HG03064 (cell line): Measurements from ENCODE around the gene MICAL2.

Source experiments
- ATAC-seq: cut with Tn5 transposase; IDR thresholded peaks from one replicate; pipeline ENCODE4 v1.9.1; 2021; ENCODE audit warnings: low read depth; ENCODE audit not compliant: unreplicated experiment

MICAL2 gene

DNA sequence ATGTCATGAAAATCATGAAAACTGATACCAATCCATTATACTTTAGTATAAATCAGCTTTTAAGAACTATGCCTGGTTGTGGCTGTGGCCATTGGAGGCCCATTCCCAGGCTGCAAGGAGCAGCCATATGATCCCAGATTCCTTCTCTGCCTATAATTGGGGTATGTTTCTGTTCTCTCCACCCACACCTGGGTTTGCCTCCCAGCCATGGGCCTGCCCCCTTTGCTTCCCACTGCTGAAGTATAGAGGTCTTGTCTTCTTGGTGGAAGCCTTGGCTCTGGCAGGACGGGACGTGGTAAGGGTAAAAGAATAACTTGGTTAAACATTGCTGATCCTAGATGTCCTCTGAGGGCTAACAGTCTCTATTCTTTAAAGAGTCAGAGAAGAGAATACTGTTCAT lies 2.4 kb downstream of the MICAL2 start:
- no peak for ATAC-seq

DNA sequence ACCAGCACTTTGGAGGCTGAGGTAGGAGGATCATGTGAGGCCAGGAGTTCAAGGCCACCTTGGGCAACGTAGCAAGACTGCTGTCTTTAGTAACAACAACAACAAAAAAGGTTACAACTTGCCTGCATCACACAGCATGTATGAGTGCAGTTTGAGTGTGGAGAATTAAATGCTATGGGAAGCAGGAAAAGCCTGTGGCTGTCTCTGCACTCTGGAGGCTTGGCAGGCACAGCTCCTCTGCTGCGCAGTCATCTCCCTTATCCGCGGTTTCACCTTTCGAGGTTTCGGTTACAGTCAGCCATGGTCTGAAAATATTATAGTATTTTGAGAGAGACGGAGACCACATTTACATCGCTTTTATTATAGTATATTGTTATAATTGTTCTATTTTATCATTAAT lies 2.9 kb downstream of the MICAL2 start:
- no peak for ATAC-seq

DNA sequence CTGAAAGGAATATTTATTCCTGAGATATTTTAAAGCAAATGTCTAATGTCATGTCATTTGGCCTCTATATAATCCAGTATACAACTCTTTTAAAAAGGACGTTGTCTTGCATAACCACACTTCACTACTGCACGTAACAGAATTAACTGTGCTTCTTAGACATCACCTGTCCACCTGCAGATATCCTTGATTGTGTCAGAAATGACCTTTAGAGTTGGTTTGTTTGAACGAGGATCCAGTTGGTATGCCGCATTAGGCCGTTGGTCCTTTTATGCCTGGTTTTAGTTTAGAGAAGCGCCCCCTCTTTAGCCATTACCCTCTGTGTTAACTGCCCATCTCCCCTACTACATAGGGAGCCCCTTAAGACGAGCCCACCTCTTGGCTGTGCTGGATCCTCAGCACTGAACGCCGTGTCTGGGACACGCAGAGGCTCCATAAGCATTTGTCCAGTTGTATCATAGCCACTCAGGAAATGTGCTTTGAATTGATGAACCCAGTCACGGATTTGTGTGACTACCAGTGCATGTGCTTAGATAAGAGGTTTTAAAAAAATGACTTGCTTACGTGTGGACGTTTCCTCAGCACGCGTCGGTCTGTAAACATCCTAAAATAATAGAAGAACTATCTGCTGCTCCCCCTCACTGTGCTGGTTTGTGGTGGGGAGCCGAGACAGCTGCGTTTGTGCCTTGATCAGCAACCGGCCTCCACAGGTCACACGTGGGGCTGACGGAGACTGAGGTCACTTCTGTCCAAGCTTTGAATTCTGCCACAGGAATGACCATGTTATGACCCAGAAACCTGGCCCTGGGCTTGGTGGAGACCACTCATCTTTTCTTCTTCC lies 4.0 kb downstream of the MICAL2 start:
- no peak for ATAC-seq

DNA sequence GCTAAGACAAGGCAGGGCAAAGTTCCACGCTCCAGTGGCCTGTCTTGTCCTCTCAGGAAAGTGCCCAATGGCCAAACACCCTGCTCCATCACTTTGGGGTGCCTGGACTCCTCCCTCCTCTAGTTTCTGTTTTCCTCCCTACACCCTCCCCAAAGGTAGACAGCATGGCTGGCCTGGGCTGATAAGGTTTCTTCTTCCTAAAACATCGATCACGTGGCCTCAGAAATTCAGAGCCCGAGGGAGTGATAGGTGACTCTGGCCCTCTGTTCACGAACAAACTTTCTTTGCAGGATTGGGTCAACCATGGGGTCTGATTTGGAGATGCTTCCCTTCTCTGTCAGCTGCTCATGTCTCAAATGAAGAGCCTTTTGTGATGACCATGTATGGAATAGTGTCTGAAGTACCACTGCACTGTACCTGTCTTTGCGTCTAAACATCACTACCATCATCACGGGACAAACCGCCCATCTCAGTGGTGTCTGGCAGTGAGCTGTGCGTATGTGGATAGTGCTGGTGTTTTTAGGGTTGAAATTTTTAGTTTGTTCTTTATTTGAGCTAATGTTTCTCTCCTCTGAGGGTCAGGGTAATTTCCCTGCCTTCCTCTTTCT lies 6.1 kb downstream of the MICAL2 start:
- ATAC-seq = no peak

GRCh38 chr11:12117200-12117599 lies 6.8 kb downstream of the MICAL2 start:
- ATAC-seq = no peak

DNA sequence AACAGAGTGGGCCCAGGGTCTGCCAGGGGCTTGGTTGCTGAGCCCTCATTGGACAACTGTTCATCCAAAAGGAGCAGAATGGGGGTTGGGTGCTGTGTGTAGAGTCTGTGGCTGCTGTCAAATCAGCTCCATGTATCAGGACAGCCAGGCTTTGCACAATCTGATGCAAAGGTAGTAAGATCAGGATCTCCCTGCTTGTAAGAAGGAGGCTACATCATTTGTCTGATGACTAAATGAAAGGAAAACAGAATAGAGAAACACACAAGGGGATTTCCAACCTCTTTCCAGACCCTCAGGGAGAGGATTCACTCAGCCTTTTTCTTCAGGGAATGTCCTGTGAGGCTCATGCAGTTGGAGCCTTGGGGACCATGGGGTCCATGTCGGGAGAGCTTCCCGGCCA lies 7.2 kb downstream of the MICAL2 start:
- ATAC-seq = no peak

GRCh38 chr11:12118949-12119348 lies 8.6 kb downstream of the MICAL2 start:
- no peak for ATAC-seq

DNA sequence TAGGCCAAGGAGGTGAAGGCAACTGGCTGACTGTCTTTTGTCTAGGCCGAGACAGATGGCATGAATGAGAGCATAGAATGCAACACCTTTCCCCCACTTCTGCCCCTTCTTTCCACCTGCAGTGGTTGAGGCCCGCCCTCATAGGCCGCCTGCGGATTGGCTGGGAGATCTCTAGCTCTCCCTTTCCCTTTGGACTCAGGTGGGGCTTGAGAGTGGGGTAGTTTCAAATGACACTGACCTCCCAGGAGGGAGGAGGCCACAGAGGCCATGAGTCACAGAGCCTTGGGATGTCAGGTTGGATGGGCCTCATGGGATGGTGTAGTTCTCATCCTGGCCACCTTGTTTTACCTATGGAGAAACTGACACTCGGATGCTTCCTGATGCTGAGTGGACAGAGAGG lies 9.1 kb downstream of the MICAL2 start:
- ATAC-seq = no peak

DNA sequence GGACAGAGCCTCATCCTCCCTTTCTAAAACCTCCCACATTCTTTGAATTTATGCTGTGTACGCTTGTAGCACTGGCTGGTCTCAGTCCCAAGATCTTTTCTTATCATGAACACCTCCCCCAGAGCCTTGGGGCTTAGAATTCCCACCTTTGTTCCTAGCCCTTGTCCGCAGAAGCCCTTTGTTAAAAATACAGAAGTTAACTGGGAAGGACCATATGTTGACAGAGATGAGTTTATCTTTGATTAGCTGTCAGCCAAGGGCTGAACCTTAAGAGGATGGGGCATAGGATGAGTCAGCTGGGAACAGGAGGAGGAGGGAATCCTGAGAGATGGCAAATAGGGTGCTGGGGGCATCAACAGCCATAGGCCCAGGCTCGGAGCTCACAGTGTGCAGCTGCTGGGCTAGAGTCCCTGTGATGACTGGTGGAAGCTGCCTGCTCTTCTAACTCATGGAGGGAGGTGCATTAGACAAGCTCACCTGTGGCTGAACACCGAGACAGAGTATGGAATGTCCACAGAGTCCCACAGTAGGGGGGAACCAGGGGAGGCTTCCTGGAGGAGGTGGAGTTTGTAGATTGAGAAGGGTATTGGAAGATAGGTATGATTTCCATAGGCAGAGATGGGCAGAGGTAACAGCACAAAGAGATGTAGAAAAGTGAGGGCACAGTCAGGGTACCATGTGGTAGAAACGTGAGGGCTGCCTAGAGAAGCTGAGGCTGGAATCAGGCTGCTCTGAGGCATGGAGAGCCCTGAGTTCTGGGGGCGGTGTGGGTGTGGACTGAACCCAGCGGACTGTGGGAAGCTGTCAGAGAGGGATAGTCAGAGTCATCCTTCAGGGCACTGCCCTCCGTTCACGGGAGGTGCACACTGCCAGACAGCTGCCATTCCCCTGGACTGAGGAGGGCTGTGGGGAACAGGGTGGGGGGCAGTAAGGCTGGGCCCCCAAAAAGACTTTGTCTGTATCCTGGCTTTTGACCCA lies 9.9 kb downstream of the MICAL2 start:
- ATAC-seq = no peak

DNA sequence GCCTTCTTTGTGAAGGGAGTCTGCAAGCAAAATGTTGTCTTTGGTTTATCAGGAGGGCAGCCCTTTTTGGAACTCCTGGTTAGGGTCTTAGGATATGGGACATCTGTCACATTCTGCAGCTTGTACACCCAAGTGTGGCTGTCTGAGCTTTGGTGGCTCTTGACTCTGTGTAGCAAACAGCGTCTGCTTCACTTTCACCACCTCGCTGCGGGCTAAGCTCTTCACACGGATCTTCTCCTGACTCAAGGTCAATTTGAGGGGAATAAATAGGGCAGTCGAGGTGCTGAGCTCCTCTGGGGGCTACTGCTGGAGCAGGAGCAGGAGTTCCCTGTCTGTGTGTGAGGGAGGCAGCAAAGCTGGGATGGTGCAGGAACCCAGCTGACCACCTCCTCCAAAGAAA lies 10.6 kb downstream of the MICAL2 start:
- no peak for ATAC-seq

- no peak for ATAC-seq
These were observed 11.1 kb downstream of the MICAL2 start for GRCh38 chr11:12121517-12121916.

DNA sequence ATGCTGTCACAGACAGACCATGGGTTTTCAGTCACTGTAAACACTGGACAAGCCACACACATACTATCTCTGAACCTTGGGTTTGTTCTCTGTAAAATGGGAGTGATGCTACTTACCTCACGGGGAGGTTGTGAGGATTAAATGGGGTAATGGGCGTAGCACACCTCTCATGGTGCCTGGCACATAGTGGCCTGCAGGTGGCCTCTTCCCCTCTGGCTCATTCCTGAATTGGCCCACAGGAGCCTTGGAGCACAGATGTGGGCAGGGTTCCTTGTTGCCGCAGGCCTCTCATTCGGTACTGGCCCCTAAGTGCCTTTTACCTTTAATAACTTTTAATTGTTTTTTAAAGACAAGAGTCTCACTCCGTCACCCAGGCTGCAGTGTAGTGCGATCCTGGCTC lies 11.7 kb downstream of the MICAL2 start:
- ATAC-seq = no peak

DNA sequence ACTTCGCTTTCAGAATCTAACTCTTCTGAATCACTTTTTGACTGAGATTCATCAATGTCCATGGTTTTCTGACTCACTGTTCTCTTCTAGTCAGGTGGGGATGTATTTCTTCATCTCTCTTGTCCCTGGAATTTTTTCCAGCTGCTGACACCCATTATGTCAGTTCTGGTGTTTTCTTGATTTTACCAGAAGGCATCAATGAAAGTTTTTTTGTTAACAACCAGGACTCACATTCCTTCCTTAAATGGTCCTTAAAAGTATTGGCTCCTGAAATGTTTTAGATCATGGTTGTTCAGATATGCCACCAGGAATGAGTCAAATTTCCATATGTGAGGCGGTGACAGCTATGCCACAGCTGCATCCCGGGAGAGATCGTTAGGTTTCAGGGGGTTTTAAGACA lies 12.9 kb downstream of the MICAL2 start:
- no peak for ATAC-seq

GRCh38 chr11:12123799-12124198 lies 13.4 kb downstream of the MICAL2 start:
- ATAC-seq = no peak

DNA sequence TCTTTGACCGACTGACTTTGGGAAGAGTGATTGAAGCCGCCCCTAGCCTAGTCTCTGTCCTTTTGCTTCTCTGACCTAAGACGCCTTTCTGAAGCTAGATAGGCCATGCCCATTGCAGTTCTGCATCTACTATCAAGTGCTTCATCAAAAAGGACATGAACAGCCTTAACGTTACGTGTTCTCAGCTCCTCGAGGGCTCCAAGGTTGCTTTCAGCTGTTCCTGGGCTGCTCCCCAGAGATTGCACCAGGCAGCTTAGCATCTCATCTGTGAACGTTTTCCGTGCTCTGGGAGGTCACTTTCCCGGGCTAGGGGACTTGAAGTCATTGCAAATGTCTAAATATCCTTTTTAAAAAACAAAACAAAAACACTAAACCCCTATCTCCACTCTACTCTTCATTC lies 13.9 kb downstream of the MICAL2 start:
- ATAC-seq = no peak

GRCh38 chr11:12125609-12126149 lies 15.3 kb downstream of the MICAL2 start:
- ATAC-seq = no peak

- ATAC-seq = no peak
These were observed 16.1 kb downstream of the MICAL2 start for GRCh38 chr11:12126344-12127019.

GRCh38 chr11:12127206-12127898 lies 17.0 kb downstream of the MICAL2 start:
- no peak for ATAC-seq

- no peak for ATAC-seq
These were observed 17.9 kb downstream of the MICAL2 start for GRCh38 chr11:12128301-12128751.

DNA sequence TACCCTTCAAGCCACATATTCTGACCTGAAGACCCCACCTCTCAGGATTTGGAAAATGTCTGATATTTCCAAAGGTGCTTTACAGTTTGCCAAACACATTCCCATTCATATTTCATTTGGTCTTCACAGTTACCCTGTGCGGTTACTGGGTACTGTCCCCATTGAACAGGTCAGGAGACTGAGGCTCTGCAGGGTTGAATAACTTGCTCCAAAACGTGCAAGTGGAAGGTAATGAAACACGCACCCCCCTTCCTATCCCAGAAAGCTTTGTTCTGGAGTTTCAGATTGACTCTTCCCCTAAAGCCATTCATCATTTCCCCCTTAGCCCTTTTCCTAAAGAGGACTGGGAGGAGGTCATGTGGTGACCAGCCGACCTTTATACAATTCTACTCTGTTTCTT lies 18.8 kb downstream of the MICAL2 start:
- ATAC-seq = no peak
